Glutamatergic neuron (in vitro differentiated cells): ENCODE measurements around the gene CEBPZOS. TPM values are rescaled to one million over a fixed set of nuclear protein-coding genes. Genes with fewer than 3 reads are reported as not detected.
A peak's percentile ranks its signal among the peaks of the same experiment; 100 is the strongest.

Source experiments
- DNase-seq: peaks from one replicate; pipeline ENCODE4 v3.0.0; 2022
- H3K27ac Mint-ChIP-seq: one replicate; pipeline ENCODE4 v1.8.0; 2020; ENCODE audit warnings: mild to moderate bottlenecking, mixed read lengths, inconsistent platforms; ENCODE audit not compliant: unreplicated experiment
- H3K27me3 Mint-ChIP-seq: one replicate; pipeline ENCODE4 v1.8.0; 2020; ENCODE audit warnings: mild to moderate bottlenecking, moderate library complexity, mixed read lengths, inconsistent platforms; ENCODE audit not compliant: unreplicated experiment
- H3K36me3 Mint-ChIP-seq: one replicate; pipeline ENCODE4 v1.8.0; 2020; ENCODE audit warnings: mild to moderate bottlenecking, mixed read lengths, inconsistent platforms; ENCODE audit not compliant: unreplicated experiment
- H3K4me1 Mint-ChIP-seq: one replicate; pipeline ENCODE4 v1.8.0; 2020; ENCODE audit warnings: mild to moderate bottlenecking, low read depth, mixed read lengths, inconsistent platforms; ENCODE audit not compliant: unreplicated experiment
- H3K4me3 Mint-ChIP-seq: one replicate; pipeline ENCODE4 v1.8.0; 2020; ENCODE audit warnings: mild to moderate bottlenecking, mixed read lengths, inconsistent platforms; ENCODE audit not compliant: unreplicated experiment
- H3K9me3 Mint-ChIP-seq: one replicate; pipeline ENCODE4 v1.8.0; 2020; ENCODE audit warnings: mild to moderate bottlenecking, moderate library complexity, mixed read lengths, inconsistent platforms; ENCODE audit not compliant: unreplicated experiment
- CTCF ChIP-seq: fragments of 200-600 bp; sonication (generic); IDR thresholded peaks from one replicate; pipeline ENCODE4 v1.5.0; 2021; ENCODE audit not compliant: partially characterized antibody, unreplicated experiment
- total RNA-seq: library from RNA; stranded (reverse); fragmentation: NEBNext Ultra II Directional; extraction: Animal tissue kit (Norgen Biotek cat#: 25700); gene quantifications from one replicate; pipeline ENCODE4 v1.2.1, GENCODE V29; 2021; ENCODE audit not compliant: unreplicated experiment

The CEBPZOS gene
- total RNA-seq, 1 donor from 2014 or later = 39.9 TPM

GRCh38 chr2:37154785-37155184 is 41.5 kb upstream of the CEBPZOS start:
- Mint-ChIP-seq H3K27me3 (no peaks in the 10 kb centered on the region), H3K4me1 (peaks cover 5% of the 10 kb centered on the region), H3K27ac (no peak overlapping the region), H3K4me3 (no peak overlapping the region), H3K9me3 (no peaks in the 10 kb centered on the region), H3K36me3 (no peaks in the 10 kb centered on the region)
- no peak for DNase-seq
- no peak for TF ChIP-seq CTCF

- Mint-ChIP-seq H3K27ac (peak overlapping the region; percentile 59), H3K36me3 (no peaks in the 10 kb centered on the region), H3K9me3 (no peaks in the 10 kb centered on the region), H3K4me3 (peak overlapping the region; percentile 87), H3K27me3 (no peaks in the 10 kb centered on the region), H3K4me1 (peaks cover 5% of the 10 kb centered on the region)
- DNase-seq = no peak
- no peak for TF ChIP-seq CTCF
Measured at GRCh38 chr2:37156071-37156856, 40.0 kb upstream of the CEBPZOS start.

- Mint-ChIP-seq H3K9me3 (no peaks in the 10 kb centered on the region), H3K4me1 (peaks cover 5% of the 10 kb centered on the region), H3K36me3 (no peaks in the 10 kb centered on the region), H3K27me3 (no peaks in the 10 kb centered on the region), H3K4me3 (peak within 1 kb of the TSS; percentile 87), H3K27ac (peak within 1 kb of the TSS; percentile 59)
- no peak for TF ChIP-seq CTCF
- peak; percentile 77 for DNase-seq
Measured at GRCh38 chr2:37156857-37157714, 39.2 kb upstream of the CEBPZOS start, which contains the start of gene EIF2AK2. Gene EIF2AK2, minus strand, starts transcription at chr2:37156980. Its CDS starts 9,174 bp downstream, at chr2:37147806.

- Mint-ChIP-seq H3K9me3 (peaks cover 8% of the 10 kb centered on the region), H3K36me3 (peaks cover 5% of the 10 kb centered on the region), H3K4me1 (no peaks in the 10 kb centered on the region), H3K27ac (no peak overlapping the region), H3K27me3 (no peaks in the 10 kb centered on the region), H3K4me3 (no peak overlapping the region)
- DNase-seq = no peak
- TF ChIP-seq CTCF = no peak
Measured at GRCh38 chr2:37164757-37165156, 31.5 kb upstream of the CEBPZOS start.
